ENCODE measurements around the gene TPD52L2. TPM values are rescaled to one million over a fixed set of nuclear protein-coding genes. Genes with fewer than 3 reads are reported as not detected.
A peak's percentile ranks its signal among the peaks of the same experiment; 100 is the strongest.
"Not testable (repeated sequence)": the region's sequence is repeated elsewhere in the genome, so short reads cannot be mapped to it uniquely, and the experiment has no call there.

Gene TPD52L2
- total RNA-seq, 6 donors from 2014 or later, result 64.2 to 103 (median 79.4) TPM

DNA sequence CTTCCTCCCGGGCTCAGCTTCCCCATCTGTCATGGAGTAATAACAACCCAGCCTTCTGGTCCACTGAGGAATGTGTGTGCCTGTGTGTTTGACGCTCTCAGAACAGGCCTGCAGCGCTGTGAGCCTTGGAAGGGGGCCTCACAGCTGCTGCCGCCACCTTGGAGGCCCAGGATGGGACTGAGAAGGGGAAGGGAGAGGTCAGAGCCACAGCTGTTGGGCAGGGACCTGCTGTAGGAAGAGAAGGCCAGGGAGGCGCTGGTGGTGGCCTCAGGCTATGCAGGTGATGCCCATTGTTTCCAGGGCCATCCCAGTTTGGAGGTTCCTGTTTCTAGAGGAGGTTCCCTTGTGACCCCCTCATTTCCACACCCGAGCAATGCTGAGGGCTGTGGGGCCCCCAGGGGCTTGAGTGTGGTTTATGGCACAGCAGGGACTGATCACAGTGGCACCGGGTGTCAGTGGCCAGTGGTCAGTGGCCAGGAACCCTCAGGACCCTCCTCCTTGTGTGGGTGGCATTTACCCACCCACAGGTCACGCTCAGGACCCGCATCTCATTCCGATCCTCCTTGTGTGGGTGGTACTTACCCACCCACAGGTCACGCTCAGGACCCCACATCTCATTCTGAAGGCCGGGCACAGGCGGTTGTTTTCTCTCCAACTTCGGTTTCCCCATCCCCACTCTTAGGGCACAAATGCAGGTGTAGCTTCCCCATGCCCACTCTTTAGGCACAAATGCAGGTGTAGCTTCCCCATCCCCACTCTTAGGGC lies 14.0 kb downstream of the TPD52L2 start:
- H3K9me3 ChIP-seq, result no peaks in the 10 kb centered on the region
- 94 to 95% methylated on average over 13 to 14 of the region's 14 CpGs for WGBS, 2 donors
- ATAC-seq (ENCODE audit: low FRiP score in 2 of 2) (no peak), DNase-seq (no peak)
- no peaks in the 10 kb centered on the region for H3K27me3 ChIP-seq
- H3K36me3 ChIP-seq, result peaks cover 17 to 87% (median 76%) of the 10 kb centered on the region in 4 donors
- no peaks in the 10 kb centered on the region for H3K4me1 ChIP-seq
- H3K4me3 ChIP-seq, result no peak overlapping the region
- TF ChIP-seq EP300 (IDR thresholded peaks at IDR 0.05) (no peak), POLR2A (IDR thresholded peaks at IDR 0.05) (no peak), POLR2AphosphoS5 (IDR thresholded peaks at IDR 0.05) (no peak)
- TF ChIP-seq, protein P1, sequence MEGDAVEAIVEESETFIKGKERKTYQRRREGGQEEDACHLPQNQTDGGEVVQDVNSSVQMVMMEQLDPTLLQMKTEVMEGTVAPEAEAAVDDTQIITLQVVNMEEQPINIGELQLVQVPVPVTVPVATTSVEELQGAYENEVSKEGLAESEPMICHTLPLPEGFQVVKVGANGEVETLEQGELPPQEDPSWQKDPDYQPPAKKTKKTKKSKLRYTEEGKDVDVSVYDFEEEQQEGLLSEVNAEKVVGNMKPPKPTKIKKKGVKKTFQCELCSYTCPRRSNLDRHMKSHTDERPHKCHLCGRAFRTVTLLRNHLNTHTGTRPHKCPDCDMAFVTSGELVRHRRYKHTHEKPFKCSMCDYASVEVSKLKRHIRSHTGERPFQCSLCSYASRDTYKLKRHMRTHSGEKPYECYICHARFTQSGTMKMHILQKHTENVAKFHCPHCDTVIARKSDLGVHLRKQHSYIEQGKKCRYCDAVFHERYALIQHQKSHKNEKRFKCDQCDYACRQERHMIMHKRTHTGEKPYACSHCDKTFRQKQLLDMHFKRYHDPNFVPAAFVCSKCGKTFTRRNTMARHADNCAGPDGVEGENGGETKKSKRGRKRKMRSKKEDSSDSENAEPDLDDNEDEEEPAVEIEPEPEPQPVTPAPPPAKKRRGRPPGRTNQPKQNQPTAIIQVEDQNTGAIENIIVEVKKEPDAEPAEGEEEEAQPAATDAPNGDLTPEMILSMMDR (IDR thresholded peaks at IDR 0.05), result no peak
- no peak overlapping the region for H3K27ac ChIP-seq

DNA sequence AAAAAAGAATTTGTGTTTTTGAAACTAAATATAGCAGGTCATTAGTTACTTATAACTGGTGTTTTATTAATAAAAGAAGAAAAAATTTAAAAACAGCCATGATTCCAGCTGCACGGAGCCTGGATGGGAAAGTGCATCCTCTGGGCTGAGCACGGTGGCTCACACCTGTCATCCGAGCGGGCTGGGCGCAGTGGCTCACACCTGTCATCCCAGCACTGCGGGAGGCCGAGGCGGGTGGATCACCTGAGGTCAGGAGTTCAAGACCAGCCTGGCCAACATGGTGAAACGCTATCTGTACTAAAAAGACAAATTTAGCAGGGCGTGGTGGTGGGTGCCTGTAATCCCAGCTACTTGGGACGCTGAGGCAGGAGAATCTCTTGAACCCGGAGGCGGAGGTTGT lies 15.8 kb downstream of the TPD52L2 start:
- WGBS, 2 donors, result 91 to 96% methylated on average over 13 of the region's 13 CpGs
- not testable (repeated sequence) for H3K27ac ChIP-seq; H3K4me3 ChIP-seq; ATAC-seq (ENCODE audit: low FRiP score in 2 of 2); H3K9me3 ChIP-seq; H3K27me3 ChIP-seq; H3K4me1 ChIP-seq
- peak in 1 of 2 donors; percentile 52 for DNase-seq
- peaks cover 6 to 87% (median 75%) of the 10 kb centered on the region in 4 donors for H3K36me3 ChIP-seq

DNA sequence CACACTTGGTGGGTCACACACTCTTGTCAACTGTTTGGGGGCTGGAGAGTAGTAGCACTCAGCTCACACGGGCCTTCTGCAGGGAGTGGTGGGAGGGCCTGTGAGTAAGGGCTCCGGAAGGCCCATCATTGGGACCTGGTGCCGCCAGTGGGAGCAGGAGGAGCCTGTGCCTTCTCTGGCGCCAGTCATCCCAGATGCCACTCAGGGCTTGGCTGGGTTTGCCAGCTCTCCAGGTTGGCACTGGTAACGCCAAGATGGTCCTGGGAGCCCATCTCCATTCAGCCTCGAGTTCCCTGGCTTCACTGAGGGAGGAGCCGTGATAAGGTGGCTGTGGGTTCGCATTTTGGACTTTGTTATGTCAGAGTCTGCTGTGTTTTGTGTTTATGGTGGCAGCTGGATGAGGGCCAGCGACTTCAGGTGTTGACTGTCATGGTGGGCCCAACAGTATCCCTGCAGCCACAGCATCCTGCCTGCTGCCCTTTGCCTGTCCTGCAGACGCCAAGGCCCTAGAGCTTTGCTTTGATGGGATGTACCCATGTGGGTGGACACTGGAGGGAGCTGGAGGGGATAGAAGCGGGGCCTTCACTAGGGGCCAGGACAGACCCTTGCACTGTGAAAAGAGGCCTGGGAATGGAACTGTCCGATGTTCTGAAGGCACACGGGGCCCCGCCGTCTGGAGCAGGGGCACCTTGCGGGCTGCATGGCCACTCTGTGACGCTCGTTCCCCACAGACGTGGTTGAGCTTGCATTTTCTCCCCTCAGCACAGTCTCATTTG lies 16.6 kb downstream of the TPD52L2 start:
- Histone ChIP-seq H3K9me3 (no peaks in the 10 kb centered on the region), H3K4me3 (no peak overlapping the region), H3K36me3 (peaks cover 6 to 85% (median 71%) of the 10 kb centered on the region in 4 donors), H3K27ac (no peak overlapping the region), H3K27me3 (no peaks in the 10 kb centered on the region), H3K4me1 (no peaks in the 10 kb centered on the region)
- DNase-seq (no peak), ATAC-seq (ENCODE audit: low FRiP score in 2 of 2) (no peak)
- WGBS, 2 donors, result 91 to 96% methylated on average over 17 to 19 of the region's 19 CpGs
- TF ChIP-seq EP300 (IDR thresholded peaks at IDR 0.05) (no peak), POLR2AphosphoS5 (IDR thresholded peaks at IDR 0.05) (no peak), POLR2A (IDR thresholded peaks at IDR 0.05) (no peak)
- TF ChIP-seq, protein P1 (IDR thresholded peaks at IDR 0.05), result no peak

- Histone ChIP-seq H3K27me3 (no peaks in the 10 kb centered on the region), H3K4me1 (no peaks in the 10 kb centered on the region), H3K36me3 (peaks cover 8 to 85% (median 72%) of the 10 kb centered on the region in 4 donors), H3K27ac (no peak overlapping the region), H3K4me3 (no peak overlapping the region), H3K9me3 (no peaks in the 10 kb centered on the region)
- DNase-seq (peak in 1 of 2 donors; percentile 59), ATAC-seq (ENCODE audit: low FRiP score in 2 of 2) (no peak)
- 88 to 97% methylated on average over 20 to 28 of the region's 28 CpGs for WGBS, 2 donors
- TF ChIP-seq POLR2A (IDR thresholded peaks at IDR 0.05) (no peak), POLR2AphosphoS5 (IDR thresholded peaks at IDR 0.05) (no peak), EP300 (IDR thresholded peaks at IDR 0.05) (no peak)
- TF ChIP-seq, protein P1 (IDR thresholded peaks at IDR 0.05), result no peak
Observed at GRCh38 chr20:63882257-63883200, 17.5 kb downstream of the TPD52L2 start.
